Measurements from ENCODE around the gene MED15.

The MED15 gene

GRCh38 chr22:20552443-20553401, 45.3 kb downstream of the MED15 start:
- DNase-seq (ENCODE audit: low read depth): no peak

DNA sequence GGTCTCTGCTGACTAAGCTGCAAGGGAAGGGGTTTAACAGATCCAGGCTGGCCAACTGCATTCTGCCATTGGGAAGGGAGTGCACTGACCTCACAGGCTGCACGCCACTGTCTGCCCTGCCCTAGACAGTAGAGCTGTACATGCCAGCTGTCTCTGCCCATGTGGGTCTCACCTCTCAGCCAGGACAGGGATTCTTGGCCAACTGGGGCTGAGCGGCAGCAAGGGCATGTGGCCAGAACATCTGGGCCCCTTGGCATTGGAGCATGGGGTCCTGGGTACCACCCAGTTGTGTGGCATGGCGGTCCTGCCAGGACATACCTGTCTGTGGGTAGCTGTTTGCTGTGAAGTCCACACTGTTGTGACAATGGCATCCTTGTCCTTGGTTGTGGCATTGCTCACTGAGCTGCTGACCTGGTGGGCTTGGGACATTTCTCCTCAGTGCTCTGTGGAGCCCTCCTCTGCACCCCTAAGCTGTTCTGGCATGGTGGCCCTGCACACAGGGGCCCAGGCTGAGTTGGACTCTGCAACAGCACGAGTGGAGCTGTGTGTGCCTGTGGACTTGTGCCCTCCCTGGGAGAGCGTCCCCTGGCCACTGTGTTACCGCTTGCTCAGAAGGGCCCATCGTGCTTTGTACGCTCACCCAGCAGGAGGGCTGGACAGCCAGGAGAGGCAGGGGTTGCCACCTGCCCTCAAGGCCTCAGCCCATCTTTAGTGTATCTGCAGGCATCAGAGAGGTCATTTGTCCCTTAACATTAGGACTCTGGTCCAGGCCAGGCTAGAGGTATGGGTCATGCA, 46.7 kb downstream of the MED15 start:
- no peak for DNase-seq (ENCODE audit: low read depth)

GRCh38 chr22:20554824-20555223, 47.4 kb downstream of the MED15 start:
- DNase-seq (ENCODE audit: low read depth): no peak

DNA sequence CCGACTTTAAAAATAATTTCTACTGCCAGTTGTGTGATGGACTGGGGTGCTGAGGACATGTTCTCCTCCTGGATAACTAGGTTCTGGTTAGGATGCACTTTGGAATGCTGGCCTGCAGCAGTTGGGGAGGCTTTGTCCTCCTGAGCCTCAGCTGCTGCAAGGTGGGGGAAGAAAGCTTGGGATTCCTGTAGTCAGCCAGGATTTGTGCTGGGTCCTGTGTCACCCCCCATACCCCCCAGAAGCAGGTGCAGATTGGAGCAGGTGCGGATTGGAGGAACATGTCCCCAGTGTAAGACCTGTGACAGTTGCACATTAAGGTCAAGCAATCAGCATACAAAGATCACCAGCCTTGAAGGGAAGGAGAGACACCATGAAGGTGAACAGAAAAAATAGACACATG, 51.1 kb downstream of the MED15 start:
- no peak for DNase-seq (ENCODE audit: low read depth)

GRCh38 chr22:20559174-20559760, 51.9 kb downstream of the MED15 start:
- DNase-seq (ENCODE audit: low read depth): no peak

- DNase-seq (ENCODE audit: low read depth): no peak
Measured at GRCh38 chr22:20560716-20561115, 53.3 kb downstream of the MED15 start.

- no peak for DNase-seq (ENCODE audit: low read depth)
Measured at GRCh38 chr22:20561882-20562281, 54.5 kb downstream of the MED15 start.

- DNase-seq (ENCODE audit: low read depth): no peak
Measured at GRCh38 chr22:20562607-20563465, 55.4 kb downstream of the MED15 start.

GRCh38 chr22:20563466-20563906, 56.1 kb downstream of the MED15 start:
- no peak for DNase-seq (ENCODE audit: low read depth)

- no peak for DNase-seq (ENCODE audit: low read depth)
Measured at GRCh38 chr22:20563941-20564371, 56.5 kb downstream of the MED15 start.

DNA sequence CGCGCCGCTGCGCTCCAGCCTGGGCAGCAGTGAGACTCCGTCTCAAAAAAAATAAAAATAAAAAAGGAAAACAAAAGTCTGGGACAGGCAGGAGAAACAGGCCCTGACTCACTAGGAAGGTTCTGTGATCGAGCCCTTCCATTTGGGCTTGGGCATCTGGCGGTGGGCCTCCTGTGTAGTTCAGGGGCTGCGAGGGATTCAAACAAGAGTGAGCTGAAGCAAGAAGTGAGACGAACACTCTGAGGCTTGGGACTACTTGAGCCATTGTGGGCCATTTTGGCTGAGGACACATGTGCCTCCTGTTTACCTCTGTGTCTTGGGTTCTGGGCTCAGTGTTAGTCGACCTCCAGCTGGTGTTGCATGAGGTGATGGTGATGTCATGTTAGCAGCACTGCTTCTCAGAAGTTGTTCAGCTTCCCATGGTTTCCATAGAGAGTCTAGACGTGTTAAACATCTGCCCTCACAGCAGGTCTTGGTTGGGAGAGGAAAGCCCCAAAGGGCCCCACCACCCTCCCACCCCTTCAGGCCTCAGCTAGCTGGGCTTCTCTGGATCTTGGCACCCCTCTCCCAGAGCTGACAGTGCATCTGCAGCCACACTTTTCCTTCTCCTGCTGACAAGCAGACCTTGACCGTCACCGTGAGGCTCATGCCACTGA, 57.8 kb downstream of the MED15 start:
- no peak for DNase-seq (ENCODE audit: low read depth)

DNA sequence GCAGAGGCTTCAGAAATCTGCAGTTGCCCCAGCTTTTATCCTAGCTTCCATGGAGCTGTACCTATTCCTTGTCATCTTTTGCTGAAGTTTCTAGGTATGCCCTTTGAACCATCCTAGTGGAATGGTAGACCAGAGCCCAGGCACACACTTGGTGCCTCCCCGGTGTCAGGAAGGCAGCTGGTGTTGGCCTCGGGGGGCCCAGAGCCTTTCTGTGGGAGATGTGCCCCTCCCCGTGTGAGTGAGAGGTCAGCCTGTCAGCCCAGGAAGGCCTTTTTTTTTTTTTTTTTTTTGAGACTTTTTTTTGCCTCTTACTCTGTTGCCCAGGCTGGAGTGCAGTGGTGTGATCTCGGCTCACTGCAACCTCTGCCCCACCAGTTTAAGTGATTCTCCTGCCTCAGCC, 58.4 kb downstream of the MED15 start:
- DNase-seq (ENCODE audit: low read depth): no peak

DNA sequence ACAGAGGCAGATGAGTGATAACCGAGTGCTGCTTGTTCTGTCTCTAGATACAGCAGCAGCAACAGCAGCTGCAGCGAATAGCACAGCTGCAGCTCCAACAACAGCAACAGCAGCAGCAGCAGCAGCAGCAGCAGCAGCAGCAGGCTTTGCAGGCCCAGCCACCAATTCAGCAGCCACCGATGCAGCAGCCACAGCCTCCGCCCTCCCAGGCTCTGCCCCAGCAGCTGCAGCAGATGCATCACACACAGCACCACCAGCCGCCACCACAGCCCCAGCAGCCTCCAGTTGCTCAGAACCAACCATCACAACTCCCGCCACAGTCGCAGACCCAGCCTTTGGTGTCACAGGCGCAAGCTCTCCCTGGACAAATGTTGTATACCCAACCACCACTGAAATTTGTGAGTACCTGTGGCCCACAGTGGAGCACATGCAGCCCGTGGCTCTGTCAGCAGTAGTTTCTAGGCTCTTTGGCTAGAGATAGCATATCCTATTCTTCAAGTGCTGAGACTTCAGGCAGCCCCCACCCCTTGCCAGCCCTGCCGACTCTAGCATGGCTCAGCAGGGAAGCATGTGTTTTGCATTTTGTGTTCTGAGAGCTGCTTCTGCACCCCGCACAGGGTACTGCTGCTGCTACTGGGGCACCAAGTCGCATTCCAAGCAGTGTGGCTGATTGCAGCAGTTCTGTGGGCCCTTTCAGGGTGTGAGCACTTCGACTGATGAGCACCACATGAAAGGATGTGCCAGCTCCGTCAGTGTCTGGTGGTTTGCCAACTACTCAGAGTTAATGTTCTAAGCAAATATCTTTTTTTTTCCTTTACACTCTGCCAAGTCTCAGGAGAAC, 59.2 kb downstream of the MED15 start:
- peak; percentile 95 for DNase-seq (ENCODE audit: low read depth)

DNA sequence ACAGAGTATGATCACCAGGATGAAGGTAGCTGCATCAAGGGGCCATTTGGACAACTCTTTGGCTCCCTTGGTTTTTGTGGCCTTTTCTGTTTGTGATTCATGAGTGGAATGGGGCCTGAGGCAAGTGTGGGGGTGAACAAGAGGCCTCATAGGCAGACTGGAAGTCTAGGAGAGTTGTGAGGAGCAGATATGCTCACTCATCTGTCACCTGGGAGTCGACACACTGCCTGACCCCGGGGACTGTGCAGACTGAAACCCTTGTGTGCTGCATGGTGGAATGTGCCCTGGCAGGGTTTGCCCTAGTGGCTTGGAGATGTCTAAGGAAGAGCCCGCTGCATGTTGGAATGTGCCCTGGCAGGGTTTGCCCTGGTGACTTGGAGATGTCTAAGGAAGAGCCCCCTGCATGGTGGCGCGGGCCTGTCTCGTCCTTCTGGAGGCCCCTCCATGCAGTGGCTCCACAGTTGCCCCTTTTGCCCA, 60.0 kb downstream of the MED15 start:
- DNase-seq (ENCODE audit: low read depth): no peak

DNA sequence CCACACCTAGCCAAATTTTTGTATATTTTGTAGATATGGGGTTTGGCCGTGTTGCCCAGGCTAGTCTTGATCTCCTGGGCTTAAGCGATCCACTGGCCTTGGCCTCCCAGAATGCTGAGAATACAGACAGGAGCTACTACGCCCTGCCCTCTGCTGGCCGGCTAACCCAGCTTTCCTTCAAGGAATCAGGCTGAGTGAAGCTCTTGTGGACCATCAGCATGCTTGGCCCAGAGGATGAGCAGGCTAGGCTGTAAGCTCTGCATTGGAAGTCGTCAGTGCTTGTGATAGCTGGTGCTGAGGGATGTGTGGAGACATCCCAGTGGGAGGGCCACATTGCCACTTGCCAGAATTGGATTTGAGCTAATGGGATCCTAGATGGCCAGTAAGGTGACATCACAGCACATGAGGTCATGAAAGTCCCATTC, 60.6 kb downstream of the MED15 start:
- peak; percentile 34 for DNase-seq (ENCODE audit: low read depth)

DNA sequence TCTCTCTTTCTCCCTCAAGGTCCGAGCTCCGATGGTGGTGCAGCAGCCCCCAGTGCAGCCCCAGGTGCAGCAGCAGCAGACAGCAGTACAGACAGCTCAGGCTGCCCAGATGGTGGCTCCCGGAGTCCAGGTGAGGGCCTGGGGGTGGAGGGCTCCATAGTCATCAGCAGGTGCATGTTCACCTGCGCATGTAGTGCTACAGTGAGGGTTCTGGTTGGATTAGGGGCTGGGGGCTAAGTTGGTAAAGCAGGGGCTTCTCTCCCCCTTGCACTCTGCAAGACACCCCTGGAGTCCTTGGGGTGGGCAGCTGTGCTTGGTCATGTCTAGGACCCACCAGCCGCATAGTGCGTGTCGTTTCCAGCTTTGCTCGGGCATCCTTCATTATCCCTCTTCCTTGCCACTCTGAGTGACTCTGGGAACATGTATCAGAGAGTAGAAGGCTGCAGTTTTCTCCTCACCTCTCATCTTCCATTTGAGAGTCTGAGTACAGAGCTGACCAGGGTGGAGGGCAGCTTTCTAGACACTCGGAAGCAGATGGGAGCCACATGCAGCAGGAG, 61.2 kb downstream of the MED15 start:
- no peak for DNase-seq (ENCODE audit: low read depth)

DNA sequence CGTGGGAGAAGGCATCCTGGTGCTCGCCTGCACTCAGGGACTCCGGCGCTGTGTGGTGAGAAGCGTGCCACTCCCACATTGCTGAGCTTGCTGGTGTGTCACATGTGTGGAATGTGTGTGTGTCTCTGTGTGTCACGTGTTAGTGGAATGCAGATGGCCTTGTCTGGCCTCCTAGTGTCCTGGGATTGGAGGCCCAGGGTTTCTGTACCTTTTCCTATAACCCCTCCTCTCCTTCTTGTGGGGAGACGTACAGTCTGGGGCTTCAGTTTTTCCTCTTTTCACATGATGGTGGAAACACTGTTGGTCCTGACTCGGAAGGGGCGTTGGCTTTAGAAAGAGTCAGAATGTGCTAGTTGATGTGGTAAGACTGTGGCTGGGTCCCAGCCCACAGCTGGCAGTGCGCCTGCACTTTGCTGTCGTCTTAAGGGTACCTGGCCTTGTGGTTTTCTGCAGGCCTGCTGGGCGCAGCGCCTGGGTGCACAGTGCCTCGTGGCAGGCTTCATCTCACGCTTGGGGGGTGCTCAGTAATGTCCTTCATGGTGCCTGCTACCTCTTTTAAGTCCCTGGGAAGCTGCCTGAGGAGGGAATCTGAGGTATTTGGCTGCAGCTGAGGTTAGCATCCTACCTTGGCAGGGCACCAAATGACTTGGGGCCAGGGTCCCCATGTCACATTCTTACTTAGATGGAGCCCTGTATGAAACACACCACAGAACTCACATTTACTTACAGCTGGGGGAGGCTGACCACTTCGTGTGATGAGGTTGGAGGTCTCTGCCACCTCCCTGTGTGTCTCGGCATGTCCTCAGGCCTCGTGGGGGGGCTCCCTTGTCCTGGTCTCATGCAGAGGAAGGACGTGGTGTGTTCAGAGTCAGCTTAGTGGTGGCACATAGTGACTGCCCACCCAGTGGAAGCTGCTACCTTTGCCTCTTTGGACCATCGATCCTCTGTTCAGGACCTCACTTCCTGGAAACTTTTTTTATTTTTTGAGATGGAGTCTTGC, 61.9 kb downstream of the MED15 start:
- peak; percentile 89 for DNase-seq (ENCODE audit: low read depth)

GRCh38 chr22:20571078-20571503, 63.7 kb downstream of the MED15 start:
- no peak for DNase-seq (ENCODE audit: low read depth)
